HG03378 (cell line): ENCODE measurements around the gene SETBP1.

Source experiments
- ATAC-seq: cut with Tn5 transposase; IDR thresholded peaks from one replicate; pipeline ENCODE4 v1.9.1; 2021; ENCODE audit warnings: mild to moderate bottlenecking, moderate library complexity; ENCODE audit not compliant: unreplicated experiment

Gene SETBP1

DNA sequence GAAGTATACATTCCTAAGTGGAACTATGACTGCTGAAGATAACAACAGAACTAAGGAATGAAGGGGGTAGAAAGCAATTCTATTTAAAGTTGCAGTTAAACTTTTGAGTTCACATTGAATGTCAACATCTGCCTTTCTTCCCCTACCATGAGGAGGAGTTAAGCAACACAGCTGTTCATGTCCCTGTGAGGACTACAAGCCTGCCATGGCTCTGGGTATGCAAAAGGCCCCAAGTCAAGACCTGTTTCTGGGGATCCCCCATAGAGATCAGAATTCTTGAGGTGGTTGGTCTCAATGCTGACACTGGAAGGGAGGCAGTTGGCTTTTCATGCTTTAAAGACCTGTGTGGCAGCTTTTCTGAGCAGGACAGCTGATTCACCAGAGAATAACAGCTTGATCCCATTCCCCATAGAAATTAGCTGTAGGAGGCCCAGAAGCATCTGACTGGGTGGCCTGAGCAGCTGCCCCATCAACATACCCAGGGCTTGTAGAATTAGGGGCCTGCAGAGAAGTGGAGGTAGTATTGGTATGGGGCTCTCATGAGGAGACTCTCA, 131.0 kb downstream of the SETBP1 start:
- ATAC-seq, result no peak

DNA sequence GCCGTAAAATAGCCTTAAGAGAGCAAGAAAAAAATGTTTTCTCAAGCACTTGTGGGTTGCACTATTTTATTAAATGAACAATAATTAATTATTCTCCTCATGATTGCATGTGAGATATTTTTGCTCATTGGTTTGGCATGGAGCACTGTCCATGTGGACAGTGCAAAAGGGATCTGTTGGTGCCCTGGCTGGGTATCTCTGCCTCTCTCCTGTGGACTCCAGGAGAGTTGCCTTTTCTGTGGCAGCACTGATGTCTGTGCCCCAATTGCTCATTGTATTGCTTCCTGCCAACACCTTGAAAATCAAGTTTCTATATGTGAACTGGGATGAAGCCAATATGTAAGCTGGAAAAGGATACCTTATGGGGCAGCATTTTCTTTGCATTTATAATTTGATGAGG, 131.7 kb downstream of the SETBP1 start:
- ATAC-seq, result no peak

DNA sequence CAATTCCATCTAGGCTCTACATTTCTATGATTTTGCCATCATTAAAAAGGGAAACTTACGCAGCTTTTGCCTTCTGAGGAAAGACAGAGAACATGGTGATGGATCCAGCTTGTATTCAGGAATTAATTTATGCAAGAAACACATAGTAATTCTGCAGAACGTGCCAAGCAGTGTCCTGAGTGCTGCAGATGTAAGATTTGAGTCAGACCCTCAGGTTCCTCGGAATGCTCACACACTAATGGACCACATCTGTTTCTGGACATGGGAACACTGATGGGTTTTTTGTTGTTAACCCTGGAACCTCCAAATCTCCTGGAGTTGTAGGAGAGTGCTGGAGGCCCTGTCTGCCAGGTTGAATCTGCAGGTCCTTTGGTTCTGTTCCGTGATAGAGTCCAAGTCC, 132.9 kb downstream of the SETBP1 start:
- no peak for ATAC-seq

DNA sequence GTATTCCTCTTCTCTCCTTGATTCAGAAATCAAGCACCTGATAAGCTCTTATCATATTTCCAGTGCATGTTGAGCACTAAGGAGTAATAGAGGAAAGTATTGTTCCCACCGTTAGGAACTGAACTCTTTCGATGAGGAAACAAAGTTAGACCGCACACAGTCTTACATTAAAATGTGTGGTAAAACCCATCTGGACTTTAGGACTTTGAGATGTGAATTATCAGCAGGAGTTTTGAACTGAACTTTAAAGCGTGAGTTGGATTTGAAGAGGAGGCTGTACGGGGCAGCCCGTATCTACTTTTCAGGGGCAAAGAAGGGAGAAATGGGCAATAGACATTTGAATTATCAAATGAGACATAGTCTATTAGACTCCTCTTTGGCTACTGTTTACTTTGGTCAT, 134.4 kb downstream of the SETBP1 start:
- no peak for ATAC-seq

DNA sequence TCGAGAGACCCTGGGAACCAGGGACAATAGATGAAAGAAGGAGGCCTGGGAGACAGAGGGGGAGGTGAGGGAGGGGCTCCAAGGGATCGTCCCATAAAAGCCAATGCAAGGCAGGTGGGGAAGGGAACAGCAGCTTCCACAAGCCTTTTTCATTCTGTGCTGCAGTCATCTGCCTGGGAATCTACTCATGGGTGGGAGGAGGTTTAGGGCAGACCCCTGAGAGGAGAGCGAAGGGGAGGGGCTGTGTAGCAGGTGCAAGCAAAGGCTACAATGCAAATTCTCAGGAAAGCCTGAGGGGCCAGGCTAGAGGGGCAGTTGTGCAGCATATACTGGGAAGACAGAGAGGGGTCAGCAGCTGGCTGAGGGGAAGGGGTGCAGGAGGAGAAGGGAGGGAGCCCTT, 135.4 kb downstream of the SETBP1 start:
- no peak for ATAC-seq

DNA sequence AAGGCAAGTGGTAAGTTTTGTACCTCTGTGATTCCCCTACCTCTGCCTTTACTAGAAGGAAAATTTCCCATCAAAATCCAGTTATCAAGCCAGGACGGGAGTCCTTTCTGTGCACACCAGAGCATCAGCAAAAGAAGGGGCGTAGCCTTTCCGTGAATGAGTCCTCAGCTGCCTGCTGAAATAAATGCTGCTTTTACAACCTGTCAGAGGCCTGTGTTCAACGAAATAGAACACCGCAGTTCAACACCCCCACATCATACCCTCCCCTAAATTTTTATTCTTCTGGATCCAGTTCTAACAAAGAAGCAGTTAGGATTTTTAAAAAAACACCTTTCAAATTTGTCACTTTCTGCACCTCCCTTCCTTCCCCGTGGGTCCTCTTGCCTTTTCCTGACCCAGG, 135.8 kb downstream of the SETBP1 start:
- no peak for ATAC-seq

DNA sequence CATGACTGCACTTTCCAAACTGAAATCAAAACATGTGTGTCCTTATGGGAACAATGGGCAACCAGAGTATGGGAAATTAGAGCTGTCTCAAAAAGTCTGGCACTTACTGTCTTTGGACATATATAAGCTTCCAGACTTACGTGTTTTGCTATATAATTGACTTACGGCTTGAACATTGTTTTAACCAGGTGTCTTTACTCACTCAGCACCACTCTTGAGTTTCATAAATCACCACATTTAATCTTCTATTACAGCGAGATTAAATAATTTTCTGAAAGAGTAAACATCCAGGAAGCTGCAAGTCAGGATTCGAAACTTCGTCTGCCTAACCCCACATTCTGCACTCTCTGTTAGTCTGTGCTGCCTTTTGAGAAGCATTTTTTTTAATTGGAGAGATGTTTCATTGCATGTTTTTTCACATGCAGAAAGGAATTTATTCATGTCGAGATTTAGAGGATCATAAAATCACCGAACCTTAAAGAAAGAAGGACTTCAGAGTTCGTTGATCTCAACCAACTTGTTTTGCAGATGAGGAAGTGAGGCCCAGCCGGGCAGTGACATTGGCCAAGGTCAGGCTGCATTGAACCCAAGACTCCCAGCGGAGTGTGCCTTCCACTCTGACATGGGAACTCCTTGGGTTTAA, 137.3 kb downstream of the SETBP1 start:
- ATAC-seq, result no peak

DNA sequence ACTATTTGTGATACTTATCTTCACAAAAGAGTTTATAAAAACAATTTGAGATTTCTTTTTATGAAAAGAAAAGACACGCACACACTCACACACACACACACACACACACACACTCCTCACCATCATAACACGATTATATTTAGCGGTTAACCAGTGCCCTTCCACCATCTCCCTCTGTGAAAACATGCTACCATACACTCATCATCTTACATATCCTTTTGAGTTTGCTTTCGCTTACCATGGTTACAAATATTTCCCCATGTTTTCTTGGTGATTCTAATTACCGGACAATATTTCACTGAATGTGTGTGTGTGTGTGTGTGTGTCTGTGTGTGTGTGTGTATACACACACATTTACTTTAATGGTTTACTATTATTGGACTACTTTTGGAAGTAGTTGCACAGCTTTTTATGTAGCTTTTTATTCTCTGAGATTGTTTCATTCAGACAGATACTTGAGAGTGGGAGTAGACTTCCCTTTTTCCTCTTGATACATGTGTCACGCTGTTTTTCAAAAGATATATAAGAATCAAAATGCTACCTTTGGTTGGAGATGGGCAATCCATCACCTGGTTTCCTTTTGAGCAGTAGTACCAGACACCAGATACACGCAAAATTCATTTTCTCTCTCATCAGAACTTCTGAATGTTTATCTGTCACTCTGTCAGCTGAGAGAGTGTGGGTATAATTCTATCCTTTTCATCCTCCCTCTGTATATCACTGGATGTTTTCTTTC, 138.1 kb downstream of the SETBP1 start:
- ATAC-seq, result no peak

DNA sequence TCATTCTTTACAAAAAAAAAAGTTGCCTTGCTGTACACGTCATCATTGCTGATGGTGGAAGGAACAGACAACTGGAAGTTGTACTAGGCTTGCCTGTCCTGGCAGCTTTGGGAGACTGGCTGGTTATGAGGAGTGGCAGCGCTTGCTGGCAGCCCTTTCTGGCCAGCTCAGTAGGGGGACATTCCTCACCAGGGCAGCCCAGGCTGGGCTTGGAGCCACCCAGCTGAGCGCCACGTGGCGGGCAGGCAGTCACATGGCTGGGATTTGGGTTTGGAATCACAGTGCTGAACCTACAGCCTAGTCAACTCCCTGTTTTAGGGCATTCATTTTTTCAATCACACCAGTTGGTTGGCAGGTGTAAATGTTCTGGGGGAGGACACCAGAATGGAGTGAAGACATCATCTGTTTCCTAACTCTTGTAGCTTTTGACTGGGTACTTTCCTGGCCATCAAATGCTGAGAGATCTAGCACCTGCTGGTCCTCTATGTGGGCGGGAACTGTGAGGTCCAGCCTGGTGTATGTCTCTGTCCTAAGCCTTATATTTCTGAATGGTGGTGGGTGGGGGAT, 139.3 kb downstream of the SETBP1 start:
- no peak for ATAC-seq

DNA sequence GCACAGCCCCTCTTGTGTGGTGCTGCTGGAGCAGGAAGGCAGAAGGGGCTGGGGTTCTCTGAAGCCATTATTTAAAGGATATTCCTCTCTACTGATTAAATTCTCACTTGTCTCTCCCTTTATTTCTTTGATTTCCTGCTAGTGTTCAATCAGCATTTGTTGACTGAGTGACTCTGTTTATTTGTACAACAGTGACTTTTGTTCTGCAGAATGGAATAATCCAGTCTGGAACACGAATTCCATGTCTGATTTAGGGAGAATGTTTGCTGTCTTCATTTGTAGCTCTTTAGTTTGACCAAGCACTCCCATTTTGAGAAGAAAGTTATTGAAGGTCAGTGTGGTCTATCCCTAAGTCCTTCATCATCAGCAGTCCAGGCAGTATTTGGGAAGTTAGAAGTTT, 141.2 kb downstream of the SETBP1 start:
- no peak for ATAC-seq

DNA sequence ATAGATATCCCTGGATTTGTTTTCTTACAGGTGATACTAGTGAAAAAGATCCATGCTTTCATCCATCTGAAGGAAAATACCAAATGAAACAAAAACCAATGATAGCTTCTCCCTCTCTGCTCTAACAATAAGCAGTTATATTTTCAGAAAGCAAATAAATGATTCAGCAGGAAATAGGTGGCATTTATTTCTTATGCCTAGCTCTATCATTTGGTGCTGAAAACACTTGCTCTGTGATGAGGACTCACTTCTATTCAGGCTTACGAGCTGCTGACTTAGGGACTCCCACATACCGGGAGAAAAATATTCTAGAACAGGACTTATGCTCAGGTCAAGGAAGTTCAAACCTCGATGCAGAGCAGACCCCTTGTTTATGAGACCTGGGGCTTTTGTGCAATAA, 142.6 kb downstream of the SETBP1 start:
- no peak for ATAC-seq

DNA sequence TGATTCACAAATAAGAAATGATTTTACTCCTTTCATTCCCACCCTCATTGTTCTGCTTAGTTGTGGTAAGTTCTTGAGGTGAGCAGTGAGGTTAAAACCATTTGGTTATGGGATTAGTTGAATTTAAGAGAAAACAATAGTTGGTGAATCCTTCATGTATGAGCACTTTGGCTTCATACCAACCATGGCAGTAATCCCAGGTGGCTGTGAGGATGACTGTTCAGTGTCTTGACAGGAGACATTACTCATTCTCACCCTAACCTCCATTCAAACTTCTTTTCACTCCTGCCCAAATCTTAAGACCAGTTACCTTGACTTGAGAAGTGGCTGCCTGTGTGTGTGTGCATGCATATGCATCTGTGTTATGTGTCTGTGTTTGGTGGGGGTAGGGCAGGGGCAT, 143.1 kb downstream of the SETBP1 start:
- no peak for ATAC-seq

DNA sequence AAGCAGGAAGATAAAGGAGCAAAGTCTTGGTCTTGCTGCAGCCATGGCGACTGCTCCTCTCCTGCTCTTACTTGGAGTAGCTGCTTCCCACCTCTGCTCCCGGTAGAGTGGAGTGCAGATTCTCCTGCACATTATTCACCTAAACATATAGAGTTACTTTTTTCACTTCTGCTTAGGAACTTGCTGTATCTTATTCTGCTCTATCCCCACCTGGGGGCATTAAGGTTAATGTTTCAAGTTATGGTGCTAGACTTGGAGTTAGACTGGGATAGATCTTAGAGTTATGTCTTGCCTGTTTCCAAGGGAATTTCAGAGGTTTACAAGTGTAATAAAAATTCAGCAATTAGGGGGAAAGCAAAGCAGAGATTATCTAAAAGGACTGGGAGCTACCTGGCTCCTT, 144.2 kb downstream of the SETBP1 start:
- ATAC-seq, result no peak

DNA sequence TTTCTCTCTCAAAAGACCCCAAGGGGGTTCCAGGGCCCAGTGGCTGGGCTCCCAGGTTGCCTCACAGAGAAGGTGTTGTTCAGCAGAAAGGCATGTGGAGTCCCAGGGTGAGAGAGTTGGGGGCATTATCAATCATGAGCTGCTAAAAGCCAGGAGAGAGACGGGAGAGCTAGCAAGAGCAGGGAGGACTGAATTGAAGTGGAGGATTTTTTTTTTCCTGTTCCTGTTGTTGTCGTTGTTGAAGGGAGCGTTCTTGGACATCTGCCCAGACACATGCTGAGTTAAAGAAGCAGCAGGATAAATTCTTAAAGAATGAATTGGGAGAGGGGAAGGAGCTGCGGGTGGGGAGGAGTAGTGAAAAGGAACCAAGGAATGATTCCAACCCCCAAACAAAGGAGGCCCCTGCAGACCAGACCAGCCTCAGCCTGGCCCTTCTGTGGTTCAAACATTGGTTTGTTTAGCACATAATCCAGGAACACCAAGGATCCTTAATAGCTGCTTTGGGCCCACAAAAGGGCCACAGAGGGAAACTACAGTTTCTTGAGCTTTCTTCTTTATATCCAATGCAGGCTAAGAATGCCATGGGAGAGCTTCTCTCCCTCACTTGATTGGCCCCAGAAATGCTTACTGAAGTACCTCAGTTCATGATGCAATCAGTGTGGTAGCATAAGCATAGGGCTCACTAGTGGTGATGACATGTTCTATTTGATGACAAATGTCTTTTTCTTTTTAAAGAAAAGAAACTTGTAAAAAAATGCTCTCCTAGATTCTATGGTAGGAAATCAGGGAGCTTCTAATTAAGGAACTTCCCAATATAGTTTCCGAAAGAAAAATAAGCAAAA, 146.0 kb downstream of the SETBP1 start:
- no peak for ATAC-seq

DNA sequence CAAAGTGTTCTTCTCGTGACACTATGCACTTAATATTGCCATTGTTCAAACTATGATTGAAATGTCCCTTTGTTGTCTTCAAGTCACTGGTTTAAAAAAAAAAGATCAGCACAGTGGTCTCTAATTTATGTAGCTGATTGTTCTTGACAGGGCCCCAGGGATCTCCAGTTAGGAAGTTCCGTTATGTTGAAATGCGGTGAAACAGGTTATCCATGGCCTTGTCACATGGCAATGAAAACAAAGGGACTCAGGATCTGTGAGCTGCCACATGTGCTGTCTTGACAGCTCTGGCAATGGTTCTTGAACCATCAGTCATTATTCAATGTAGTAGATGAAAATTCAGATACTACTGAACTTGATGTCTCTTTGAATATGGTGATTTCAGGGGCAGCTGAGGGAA, 147.4 kb downstream of the SETBP1 start:
- no peak for ATAC-seq

DNA sequence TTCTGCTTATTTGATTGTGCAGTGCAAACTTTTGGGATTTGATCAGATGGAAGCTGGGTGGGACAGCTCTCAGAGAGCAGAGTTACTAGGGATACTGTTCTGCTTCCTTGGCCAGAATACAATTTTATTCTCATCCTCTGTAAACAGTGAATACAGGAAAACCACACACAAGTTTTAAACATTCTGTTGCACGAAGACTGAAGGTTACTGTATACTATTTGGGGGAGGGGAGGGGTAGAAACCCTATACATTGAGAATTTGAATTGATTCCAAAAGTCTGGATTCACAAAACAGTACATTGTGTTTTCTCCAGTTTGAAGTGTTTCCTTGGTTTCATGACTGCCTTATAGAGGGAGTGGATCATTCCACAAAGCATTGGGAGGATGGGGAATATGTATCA, 149.9 kb downstream of the SETBP1 start:
- ATAC-seq, result no peak

DNA sequence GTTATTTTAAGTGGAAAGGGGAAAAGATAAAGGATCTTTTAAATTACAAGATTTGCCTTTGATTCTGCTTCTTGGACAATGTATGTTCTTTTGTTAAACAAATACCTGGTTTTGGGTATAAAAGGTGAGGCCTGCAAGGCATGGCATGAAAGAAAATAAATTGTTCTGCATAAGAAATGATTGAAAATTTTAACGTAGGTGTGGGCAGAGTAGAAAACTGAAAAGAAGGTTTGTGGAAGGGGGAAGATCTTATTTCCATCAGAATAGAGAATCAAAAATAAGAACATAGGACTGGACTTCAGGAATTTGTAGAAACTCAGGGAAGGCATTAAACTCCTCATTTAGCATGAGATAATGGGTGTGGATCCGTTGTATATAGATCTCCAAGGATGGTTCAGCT, 153.1 kb downstream of the SETBP1 start:
- no peak for ATAC-seq

DNA sequence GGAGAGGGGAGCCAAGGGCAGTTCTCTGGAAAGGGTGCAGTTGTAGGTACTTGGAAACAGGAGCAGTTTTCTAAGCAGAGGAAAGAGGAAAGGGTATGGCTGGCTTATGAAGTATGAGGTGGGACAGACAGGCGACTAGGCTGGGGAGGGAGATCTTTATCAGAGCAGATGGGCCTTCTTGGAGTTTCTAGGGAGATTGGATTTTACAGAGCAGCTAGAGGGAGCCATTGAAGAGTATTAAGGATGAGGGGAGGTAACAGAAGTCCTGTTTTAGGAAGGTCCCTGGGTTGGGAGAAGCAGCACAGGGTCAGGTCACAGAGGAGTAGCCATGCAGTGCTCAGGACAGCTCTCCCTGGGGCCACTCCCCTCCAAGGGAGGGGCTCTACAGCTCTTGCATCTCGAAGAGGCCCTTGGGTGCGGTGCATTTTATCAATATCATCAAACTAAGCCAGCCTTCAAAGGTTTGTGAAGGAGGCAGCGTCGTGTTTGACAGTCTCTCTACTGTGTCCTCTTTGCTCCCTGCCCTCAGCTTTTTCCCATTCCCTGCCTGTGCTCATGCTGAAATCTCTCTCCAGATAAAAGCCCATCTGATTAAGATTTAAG, 154.3 kb downstream of the SETBP1 start:
- ATAC-seq, result no peak

DNA sequence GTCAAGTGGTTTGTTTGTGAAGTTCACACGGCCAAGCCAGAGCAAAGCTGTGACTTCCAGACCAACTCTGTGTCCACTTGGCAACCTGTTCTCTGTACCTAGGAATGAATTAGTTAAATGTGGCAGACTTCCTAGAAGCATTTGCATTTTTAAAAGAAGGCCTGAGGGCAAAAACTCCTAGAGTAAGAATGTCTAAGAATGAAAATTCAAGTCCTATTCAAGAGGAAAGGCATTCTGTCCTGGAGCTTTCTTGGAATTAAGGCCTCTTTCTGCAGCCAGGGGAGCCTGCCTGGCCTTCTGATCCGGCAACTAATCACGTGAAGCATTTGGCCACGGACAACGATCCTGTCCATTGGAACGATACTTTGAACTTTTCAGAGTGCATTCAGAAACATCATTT, 155.0 kb downstream of the SETBP1 start:
- ATAC-seq, result no peak

DNA sequence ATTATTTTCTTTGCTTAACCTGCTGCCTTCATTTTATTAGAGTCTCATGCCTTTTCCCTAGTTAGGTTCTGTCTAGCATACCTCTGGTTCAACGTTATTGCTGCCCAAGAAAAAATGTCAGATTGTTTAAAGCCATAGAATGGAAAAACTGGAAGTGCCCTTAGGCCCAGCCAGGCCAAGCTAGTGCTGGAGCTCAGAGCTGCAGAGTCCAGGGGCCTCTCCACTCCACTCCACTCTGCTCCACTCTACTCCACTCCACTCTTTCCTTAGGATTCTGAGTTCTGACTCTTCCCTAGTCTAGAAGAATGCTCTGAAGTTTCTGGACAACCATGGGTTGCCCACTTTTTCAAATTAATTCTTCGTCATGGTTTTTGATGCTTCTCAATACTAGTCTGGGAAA, 155.6 kb downstream of the SETBP1 start:
- ATAC-seq, result no peak
